G401 (cell line): Measurements from ENCODE around the gene TNIP3. TPM values are rescaled to one million over a fixed set of nuclear protein-coding genes. Genes with fewer than 3 reads are reported as not detected.

Experiments used
- DNase-seq: peaks from one replicate; pipeline ENCODE4 v3.0.0-alpha.2; 2015; ENCODE audit warnings: low spot score
- in situ Hi-C: cut with HindIII; loops from 2 replicates; pipeline ENCODE4 v1.10.0; 2016; ENCODE audit warnings: low sequenced_read_pairs, mixed read lengths
- total RNA-seq: library from RNA; depleted of rRNA; stranded (reverse); fragments of >200 nt; shearing (Covaris generic); gene quantifications from 2 replicates; pipeline ENCODE4 v1.2.3, GENCODE V29; 2014; rRNA removed

TNIP3 gene
- total RNA-seq, 1 experiment from 2014 or later = not detected

- DNase-seq = peak; percentile 23
- in situ Hi-C loops = no loop called here
Observed at GRCh38 chr4:121096629-121097028, 67.5 kb downstream of the TNIP3 start.

GRCh38 chr4:121096191-121096590, 67.9 kb downstream of the TNIP3 start:
- DNase-seq = no peak
- in situ Hi-C loops = no loop called here

- in situ Hi-C loops = no loop called here
- no peak for DNase-seq
Observed at GRCh38 chr4:121094297-121094966, 69.7 kb downstream of the TNIP3 start.

- no peak for DNase-seq
- in situ Hi-C loops = no loop called here
Observed at GRCh38 chr4:121093261-121093660, 70.9 kb downstream of the TNIP3 start.

GRCh38 chr4:121091941-121092340, 72.2 kb downstream of the TNIP3 start:
- DNase-seq = no peak
- in situ Hi-C loops = no loop called here

GRCh38 chr4:121088867-121089266, 75.3 kb downstream of the TNIP3 start:
- no peak for DNase-seq
- in situ Hi-C loops = no loop called here

Other genes starting within 250 kb of the TNIP3 start
- 5.3 and 7.3 TPM in 2 replicates for gene PRDM5, start 241.6 kb downstream of the TNIP3 start, total RNA-seq
- gene NDNF, start 91.8 kb downstream of the TNIP3 start, total RNA-seq = not detected in 2 replicates
- gene QRFPR, start 216.7 kb upstream of the TNIP3 start, total RNA-seq = not detected in 2 replicates